Measurements from ENCODE around the gene NAA80.
"Not testable (repeated sequence)": the region's sequence is repeated elsewhere in the genome, so short reads cannot be mapped to it uniquely, and the experiment has no call there.

GRCh38 chr3:50272538-50272910 is 26.7 kb downstream of the NAA80 start:
- not testable (repeated sequence) for TF ChIP-seq CTCF, POLR2A (IDR thresholded peaks at IDR 0.05)
